ENCODE results near the gene PDZRN4. TPM values are rescaled to one million over a fixed set of nuclear protein-coding genes. Genes with fewer than 3 reads are reported as not detected.
"Not testable (repeated sequence)": the region's sequence is repeated elsewhere in the genome, so short reads cannot be mapped to it uniquely, and the experiment has no call there.

Gene PDZRN4
- total RNA-seq, 4 donors from 2014 or later: 0.54 to 2.9 (median 1.1) TPM

- no peak for DNase-seq
- no peaks in the 10 kb centered on the region for H3K9me3 ChIP-seq
Measured at GRCh38 chr12:41162461-41162860, 25.7 kb upstream of the PDZRN4 start.

GRCh38 chr12:41167701-41168100 lies 20.4 kb upstream of the PDZRN4 start:
- H3K27me3 ChIP-seq: no peaks in the 10 kb centered on the region
- H3K4me3 ChIP-seq (replicated peaks in 1 of 3): no peak overlapping the region
- H3K4me1 ChIP-seq: no peaks in the 10 kb centered on the region
- H3K9me3 ChIP-seq: no peaks in the 10 kb centered on the region
- 86 to 92% methylated on average over 1 of the region's 1 CpG for WGBS, 2 donors
- intact Hi-C loops (cut with DNase I): no loop called here
- DNase-seq: no peak
- TF ChIP-seq POLR2A (IDR thresholded peaks at IDR 0.05): no peak
- no peak for TF ChIP-seq CTCF (IDR thresholded peaks at IDR 0.05)
- H3K36me3 ChIP-seq: no peaks in the 10 kb centered on the region
- H3K27ac ChIP-seq: no peak overlapping the region

More at GRCh38 chr12:41162461-41162860, 25.7 kb upstream of the PDZRN4 start:
- Histone ChIP-seq H3K27ac (no peak overlapping the region), H3K4me1 (no peaks in the 10 kb centered on the region), H3K27me3 (no peaks in the 10 kb centered on the region), H3K4me3 (replicated peaks in 1 of 3) (no peak overlapping the region), H3K36me3 (no peaks in the 10 kb centered on the region)
- intact Hi-C loops (cut with DNase I): no loop called here
- WGBS, 2 donors: 55 to 60% methylated on average over 5 of the region's 5 CpGs
- TF ChIP-seq CTCF (IDR thresholded peaks at IDR 0.05) (no peak), POLR2A (IDR thresholded peaks at IDR 0.05) (no peak)

GRCh38 chr12:41174602-41175001 lies 13.5 kb upstream of the PDZRN4 start:
- intact Hi-C loops (cut with DNase I): no loop called here
- DNase-seq: no peak
- Histone ChIP-seq H3K4me3 (replicated peaks in 1 of 3) (no peak overlapping the region), H3K9me3 (no peaks in the 10 kb centered on the region), H3K4me1 (no peaks in the 10 kb centered on the region), H3K36me3 (no peaks in the 10 kb centered on the region), H3K27ac (no peak overlapping the region), H3K27me3 (no peaks in the 10 kb centered on the region)
- WGBS, 2 donors: 39 to 47% methylated on average over 2 of the region's 2 CpGs
- no peak for TF ChIP-seq CTCF (IDR thresholded peaks at IDR 0.05)
- no peak for TF ChIP-seq POLR2A (IDR thresholded peaks at IDR 0.05)

GRCh38 chr12:41179507-41179906 lies 8.6 kb upstream of the PDZRN4 start:
- WGBS, 2 donors: 86 to 100% methylated on average over 1 of the region's 1 CpG
- not testable (repeated sequence) for H3K4me3 ChIP-seq (replicated peaks in 1 of 3)

GRCh38 chr12:41184864-41185263 lies 3.3 kb upstream of the PDZRN4 start:
- no peak for DNase-seq
- Histone ChIP-seq H3K27me3 (no peaks in the 10 kb centered on the region), H3K27ac (no peak overlapping the region), H3K9me3 (no peaks in the 10 kb centered on the region), H3K4me3 (replicated peaks in 1 of 3) (no peak overlapping the region), H3K36me3 (no peaks in the 10 kb centered on the region), H3K4me1 (peaks cover 14 to 18% of the 10 kb centered on the region in 2 donors)
- TF ChIP-seq POLR2A (IDR thresholded peaks at IDR 0.05): no peak
- intact Hi-C loops (cut with DNase I): no loop called here

More at GRCh38 chr12:41179507-41179906, 8.6 kb upstream of the PDZRN4 start:
- H3K9me3 ChIP-seq; intact Hi-C loops (cut with DNase I); H3K36me3 ChIP-seq; H3K27me3 ChIP-seq; H3K27ac ChIP-seq; DNase-seq; H3K4me1 ChIP-seq: not testable (repeated sequence)

GRCh38 chr12:41186026-41186425 lies 2.1 kb upstream of the PDZRN4 start:
- no peak overlapping the region for H3K27ac ChIP-seq
- no peaks in the 10 kb centered on the region for H3K36me3 ChIP-seq
- no peaks in the 10 kb centered on the region for H3K9me3 ChIP-seq
- WGBS, 2 donors: 66 to 72% methylated on average over 3 of the region's 3 CpGs
- H3K27me3 ChIP-seq: no peaks in the 10 kb centered on the region
- TF ChIP-seq POLR2A (IDR thresholded peaks at IDR 0.05): no peak
- no peak for TF ChIP-seq CTCF (IDR thresholded peaks at IDR 0.05)
- peaks cover 18 to 19% of the 10 kb centered on the region in 2 donors for H3K4me1 ChIP-seq
- no peak overlapping the region for H3K4me3 ChIP-seq (replicated peaks in 1 of 3)
- no peak for DNase-seq
- intact Hi-C loops (cut with DNase I): no loop called here

Measured in thyroid gland (tissue), 4 donors.